ENCODE data around the gene MALRD1. TPM values are rescaled to one million over a fixed set of nuclear protein-coding genes. Genes with fewer than 3 reads are reported as not detected.

The MALRD1 gene
- total and polyA plus RNA-seq, 2 of the 8 experiments (the other 6 are each of a cell fraction or from before 2014, with no cell fraction given), result 0.32 to 0.35 TPM

DNA sequence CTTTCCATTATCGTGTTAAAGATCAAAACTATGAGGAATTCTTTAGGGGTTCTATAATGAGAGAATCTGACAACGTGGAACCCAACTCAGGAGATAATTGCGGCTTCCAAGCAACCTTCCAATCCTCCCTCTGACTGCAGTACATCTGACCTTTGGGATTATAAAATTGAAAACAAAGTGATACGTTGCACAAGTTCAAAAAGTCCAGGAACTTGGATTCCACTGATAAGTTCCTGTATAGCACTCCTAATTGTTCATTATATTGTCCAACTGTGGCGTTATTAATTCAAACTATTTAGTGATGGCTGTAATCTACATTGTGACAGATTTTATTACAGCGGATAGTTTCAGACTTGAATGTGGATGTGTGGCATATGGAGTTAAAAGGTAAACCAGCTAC is 15.4 kb downstream of the MALRD1 start:
- no peak overlapping the region for H3K14ac ChIP-seq (ENCODE audit: insufficient read length)
- DNase-seq (ENCODE audit: low read depth in 1 of 2, low spot score in 2 of 2), result no peak
- no peaks in the 10 kb centered on the region for H3K27me3 ChIP-seq (replicated peaks in 1 of 4; ENCODE audit: control insufficient read depth in 3 of 4, extremely low read depth in 1 of 4, insufficient read depth in 3 of 4, low read length in 3 of 4)
- FAIRE-seq, result no peak
- H2AK5ac ChIP-seq (ENCODE audit: low read depth, low read length), result no peak overlapping the region
- no peak overlapping the region for H2BK15ac ChIP-seq (ENCODE audit: low read length)
- H3K23me2 ChIP-seq (ENCODE audit: low read depth, low read length), result no peaks in the 10 kb centered on the region
- no peak overlapping the region for H2BK12ac ChIP-seq (ENCODE audit: low read depth, low read length)
- H4K5ac ChIP-seq (ENCODE audit: insufficient read length, low read depth, low read length), result no peak overlapping the region
- no peak overlapping the region for H3K18ac ChIP-seq (ENCODE audit: extremely low read depth, low read length)
- no peaks in the 10 kb centered on the region for H3K36me3 ChIP-seq (ENCODE audit: control insufficient read depth in 2 of 4, insufficient read depth in 4 of 4, low read length in 3 of 4)
- no peaks in the 10 kb centered on the region for H4K20me1 ChIP-seq (replicated peaks in 1 of 2; ENCODE audit: control insufficient read depth in 1 of 2, insufficient read depth in 2 of 2, low read length in 2 of 2)
- H4K91ac ChIP-seq (replicated peaks; ENCODE audit: insufficient read length, low read length), result no peak overlapping the region
- H2BK5ac ChIP-seq (ENCODE audit: low read depth, low read length), result no peak overlapping the region
- no peak overlapping the region for H3K4me2 ChIP-seq (ENCODE audit: insufficient read depth in 1 of 2, low read depth in 2 of 2, low read length in 2 of 2)
- H3K4me3 ChIP-seq (ENCODE audit: extremely low read depth in 1 of 4, insufficient read depth in 2 of 4, low read depth in 3 of 4, low read length in 4 of 4), result no peak overlapping the region
- no peak overlapping the region for H3K9ac ChIP-seq (replicated peaks in 1 of 4; ENCODE audit: extremely low read depth in 1 of 4, low read depth in 3 of 4, low read length in 3 of 4)
- no peak overlapping the region for H2BK20ac ChIP-seq (ENCODE audit: low read length)
- CTCF ChIA-PET (ENCODE audit: partially characterized antibody), result interaction anchor here (0.9 kb wide), 1 partner anchor 9 kb away, joined by 4 read pairs; no protein-coding TSS in a partner anchor
- peaks cover 0 to 2% (median under 1%) of the 10 kb centered on the region in 4 experiments; a peak in 3 of 7 replicates for H3K4me1 ChIP-seq (replicated peaks in 1 of 4; ENCODE audit: control insufficient read depth in 3 of 4, insufficient read depth in 4 of 4, low read length in 3 of 4)
- no peaks in the 10 kb centered on the region for H3K79me2 ChIP-seq (ENCODE audit: control insufficient read depth in 1 of 2, insufficient read depth in 2 of 2, low read length in 2 of 2)
- no peaks in the 10 kb centered on the region for H3K79me1 ChIP-seq (ENCODE audit: low read depth, low read length)
- H3K4ac ChIP-seq (replicated peaks; ENCODE audit: insufficient read length, low read depth, low read length), result no peak overlapping the region
- no peak overlapping the region for H3K56ac ChIP-seq (replicated peaks; ENCODE audit: insufficient read length, low read depth, low read length)
- no peaks in the 10 kb centered on the region for H3K9me3 ChIP-seq (ENCODE audit: insufficient read depth in 2 of 2, low read depth in 1 of 2, low read length in 1 of 2)
- no peak overlapping the region for H4K8ac ChIP-seq (ENCODE audit: extremely low read depth, insufficient read depth, low read length)
- POLR2A ChIA-PET (ENCODE audit: partially characterized antibody), result no interaction called here
- WGBS, 2 experiments (ENCODE audit: extremely low coverage in 1 of 2, insufficient coverage in 1 of 2, insufficient read length in 1 of 2, insufficient replicate concordance in 2 of 2, low coverage in 1 of 2, low lambda C conversion rate in 2 of 2, missing lambda C conversion rate in 1 of 2), result 97% methylated on average over 6 of the region's 6 CpGs; no CpG with 5 or more reads in 1 of the 2 experiments
- no peak overlapping the region for H2AFZ ChIP-seq (ENCODE audit: low read length)
- no peak overlapping the region for H2BK120ac ChIP-seq (replicated peaks; ENCODE audit: low read depth, low read length)
- H3K23ac ChIP-seq (ENCODE audit: insufficient read length), result no peak overlapping the region
- H3K27ac ChIP-seq (ENCODE audit: low read depth, low read length), result no peak overlapping the region
- TF ChIP-seq JUN (IDR thresholded peaks at IDR 0.05; ENCODE audit: low read depth, low read length) (no peak), CBX8 (IDR thresholded peaks at IDR 0.05; ENCODE audit: borderline replicate concordance, low read depth, low read length) (no peak), TAF1 (IDR thresholded peaks at IDR 0.05; ENCODE audit: low read depth, low read length) (no peak), CHD1 (IDR thresholded peaks at IDR 0.05; ENCODE audit: low read depth, low read length) (no peak), BRCA1 (IDR thresholded peaks at IDR 0.05; ENCODE audit: low read depth, low read length) (no peak), SIRT6 (IDR thresholded peaks at IDR 0.05; ENCODE audit: low read length) (no peak), SIX5 (IDR thresholded peaks at IDR 0.05; ENCODE audit: low read depth, low read length) (no peak), TBP (IDR thresholded peaks at IDR 0.05; ENCODE audit: low read depth, low read length) (no peak), SAP30 (IDR thresholded peaks at IDR 0.05; ENCODE audit: insufficient read depth, insufficient replicate concordance, low read length) (no peak), NANOG (IDR thresholded peaks at IDR 0.05; ENCODE audit: insufficient read depth, low read depth, low read length, poor library complexity, severe bottlenecking) (no peak)
- TF ChIP-seq, protein P1, sequence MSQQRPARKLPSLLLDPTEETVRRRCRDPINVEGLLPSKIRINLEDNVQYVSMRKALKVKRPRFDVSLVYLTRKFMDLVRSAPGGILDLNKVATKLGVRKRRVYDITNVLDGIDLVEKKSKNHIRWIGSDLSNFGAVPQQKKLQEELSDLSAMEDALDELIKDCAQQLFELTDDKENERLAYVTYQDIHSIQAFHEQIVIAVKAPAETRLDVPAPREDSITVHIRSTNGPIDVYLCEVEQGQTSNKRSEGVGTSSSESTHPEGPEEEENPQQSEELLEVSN (IDR thresholded peaks at IDR 0.05), result no peak
